Pancreas (tissue), 10 donors: ENCODE data around the gene DGKH. TPM values are rescaled to one million over a fixed set of nuclear protein-coding genes. Genes with fewer than 3 reads are reported as not detected.

Experiments used
- ATAC-seq, 4 donors: fragments of 200-7000 bp; cut with Tn5 transposase; one replicate each; pipeline versions ENCODE4 v1.8.0 to v1.9.1; 2020; ENCODE audit warnings: mild to moderate bottlenecking in 4 of 4, moderate library complexity in 4 of 4
- DNase-seq, 6 donors: peaks; one replicate each; pipeline ENCODE4 v3.0.0-alpha.2; 2020
- FAIRE-seq: peaks from 2 replicates; lab custom pipeline; 2012; peaks lifted over from hg19 to GRCh38; lab: Jason Lieb, UNC
- H3K27ac ChIP-seq, 4 donors: fragments of 200-600 bp; sonication (generic); 1 replicate in 3 of 4; 2 replicates in 1 of 4; pipeline versions ENCODE4 v1.5.0 to v1.8.0; 2020
- H3K27me3 ChIP-seq, 4 donors: fragments of 200-600 bp; one replicate each; pipeline ENCODE4 v1.8.0; 2021
- H3K36me3 ChIP-seq, 3 donors: fragments of 200-600 bp; sonication (generic) in 1 of 3; one replicate each; pipeline versions ENCODE4 v1.5.0 to v1.8.0; 2020 to 2021
- H3K4me1 ChIP-seq, 3 donors: fragments of 200-600 bp; one replicate each; pipeline ENCODE4 v1.8.0; 2021
- H3K4me3 ChIP-seq, 4 donors: fragments of 200-600 bp; sonication (generic) in 2 of 4; one replicate each; pipeline versions ENCODE4 v1.5.0 to v1.8.0; 2020 to 2021
- H3K9me3 ChIP-seq, 4 donors: fragments of 200-600 bp; one replicate each; pipeline ENCODE4 v1.8.0; 2021
- CTCF ChIP-seq, 4 donors: fragments of 200-600 bp; sonication (generic) in 3 of 4; IDR thresholded peaks; one replicate each; pipeline versions ENCODE4 v1.5.0 to v1.8.0; 2021; ENCODE audit warnings: antibody characterized with exemption in 4 of 4
- WGBS, 2 donors: extraction: QIAGEN DNeasy Blood & Tissue Kit; methylation state at CpG; one replicate each; pipeline ENCODE4 v1.1.7; 2013; 5-methylcytosine and 5-hydroxymethylcytosine counted together
- intact Hi-C, 3 donors: fragments of 100-400 bp; cut with DNase I; formaldehyde crosslinking; loops; one replicate each; pipeline versions ENCODE4 v1.11.1 to v1.14.2; 2022
- polyA plus RNA-seq, 2 donors: library from polyadenylated mRNA; stranded (reverse); fragments of 200-250 nt; gene quantifications; one replicate each; pipeline ENCODE4 v1.2.3, GENCODE V29; 2013
- total RNA-seq, 6 donors: library from RNA; stranded (reverse); fragmentation: NEBNext Ultra II Directional in 4 of 6; extraction: Animal tissue kit (Norgen Biotek cat#: 25700) in 4 of 6; gene quantifications; one replicate each; pipeline versions ENCODE4 v1.2.1 to v1.2.4, GENCODE V29; 2021 to 2023
- donor health status: healthy with polysubstance abuse.
- donor health status: DM: no; HTN: no; CAD: no; lungs with moderate emphysema.
- donor health status: DM: no; HTN: no; CAD: no.
- donor health status: control.
- donor health status: control.
- donor health status: Bipolar disorder and iron deficiency.
- donor health status: DM: yes; HTN: yes; CAD: no.
- donor health status: DM: no; HTN: no; CAD: no.
- donor health status: DM: no; HTN: no; CAD: no.
- donor health status: DM: yes; HTN: yes; CAD: no.

The DGKH gene
- total and polyA plus RNA-seq, 8 donors = 0.87 to 5.0 (median 1.6) TPM

- H3K4me1 ChIP-seq = no peaks in the 10 kb centered on the region
- no peaks in the 10 kb centered on the region for H3K9me3 ChIP-seq
- no peak for TF ChIP-seq CTCF (IDR thresholded peaks at IDR 0.05)
- no peaks in the 10 kb centered on the region for H3K36me3 ChIP-seq
- intact Hi-C loops = no loop called here
- no peaks in the 10 kb centered on the region for H3K27me3 ChIP-seq
- no peak for FAIRE-seq
- no peak overlapping the region for H3K27ac ChIP-seq
- ATAC-seq = no peak
- DNase-seq = no peak
- H3K4me3 ChIP-seq = no peak overlapping the region
Measured at GRCh38 chr13:42061943-42062342, 13.5 kb downstream of the DGKH start.

GRCh38 chr13:42063105-42063504, 14.7 kb downstream of the DGKH start:
- DNase-seq (no peak), ATAC-seq (no peak), FAIRE-seq (no peak)
- H3K4me1 ChIP-seq = no peaks in the 10 kb centered on the region
- no peak for TF ChIP-seq CTCF (IDR thresholded peaks at IDR 0.05)
- intact Hi-C loops = no loop called here
- no peak overlapping the region for H3K27ac ChIP-seq
- 63 to 73% methylated on average over 2 of the region's 2 CpGs for WGBS, 2 donors
- no peaks in the 10 kb centered on the region for H3K36me3 ChIP-seq
- no peaks in the 10 kb centered on the region for H3K27me3 ChIP-seq
- no peak overlapping the region for H3K4me3 ChIP-seq
- H3K9me3 ChIP-seq = no peaks in the 10 kb centered on the region

- Histone ChIP-seq H3K36me3 (no peaks in the 10 kb centered on the region), H3K27ac (no peak overlapping the region), H3K9me3 (no peaks in the 10 kb centered on the region), H3K4me1 (no peaks in the 10 kb centered on the region), H3K4me3 (no peak overlapping the region), H3K27me3 (no peaks in the 10 kb centered on the region)
- WGBS, 2 donors = 67 to 78% methylated on average over 6 of the region's 6 CpGs
- TF ChIP-seq CTCF (IDR thresholded peaks at IDR 0.05) = no peak
- intact Hi-C loops = no loop called here
- ATAC-seq = no peak
- FAIRE-seq = no peak
- no peak for DNase-seq
Measured at GRCh38 chr13:42064259-42064658, 15.8 kb downstream of the DGKH start.

GRCh38 chr13:42064966-42065365, 16.5 kb downstream of the DGKH start:
- no peak for TF ChIP-seq CTCF (IDR thresholded peaks at IDR 0.05)
- H3K4me1 ChIP-seq = no peaks in the 10 kb centered on the region
- FAIRE-seq (no peak), DNase-seq (no peak), ATAC-seq (no peak)
- 71 to 76% methylated on average over 5 of the region's 5 CpGs for WGBS, 2 donors
- intact Hi-C loops = no loop called here
- H3K27me3 ChIP-seq = no peaks in the 10 kb centered on the region
- no peak overlapping the region for H3K4me3 ChIP-seq
- H3K36me3 ChIP-seq = no peaks in the 10 kb centered on the region
- H3K27ac ChIP-seq = no peak overlapping the region
- H3K9me3 ChIP-seq = no peaks in the 10 kb centered on the region

GRCh38 chr13:42065414-42065813, 17.0 kb downstream of the DGKH start:
- ATAC-seq (no peak), FAIRE-seq (no peak), DNase-seq (no peak)
- intact Hi-C loops = no loop called here
- WGBS, 2 donors = 79 to 81% methylated on average over 4 of the region's 4 CpGs
- no peak overlapping the region for H3K4me3 ChIP-seq
- no peaks in the 10 kb centered on the region for H3K36me3 ChIP-seq
- H3K27ac ChIP-seq = no peak overlapping the region
- H3K27me3 ChIP-seq = no peaks in the 10 kb centered on the region
- H3K9me3 ChIP-seq = no peaks in the 10 kb centered on the region
- TF ChIP-seq CTCF (IDR thresholded peaks at IDR 0.05) = no peak
- no peaks in the 10 kb centered on the region for H3K4me1 ChIP-seq
